HG03025 (cell line): Measurements from ENCODE around the gene FAM193B.
"Not testable (repeated sequence)": the region's sequence is repeated elsewhere in the genome, so short reads cannot be mapped to it uniquely, and the experiment has no call there.

Experiments used
- ATAC-seq: cut with Tn5 transposase; IDR thresholded peaks from one replicate; pipeline ENCODE4 v1.9.1; 2021; ENCODE audit warnings: mild to moderate bottlenecking, moderate library complexity; ENCODE audit not compliant: unreplicated experiment, low FRiP score

The FAM193B gene

DNA sequence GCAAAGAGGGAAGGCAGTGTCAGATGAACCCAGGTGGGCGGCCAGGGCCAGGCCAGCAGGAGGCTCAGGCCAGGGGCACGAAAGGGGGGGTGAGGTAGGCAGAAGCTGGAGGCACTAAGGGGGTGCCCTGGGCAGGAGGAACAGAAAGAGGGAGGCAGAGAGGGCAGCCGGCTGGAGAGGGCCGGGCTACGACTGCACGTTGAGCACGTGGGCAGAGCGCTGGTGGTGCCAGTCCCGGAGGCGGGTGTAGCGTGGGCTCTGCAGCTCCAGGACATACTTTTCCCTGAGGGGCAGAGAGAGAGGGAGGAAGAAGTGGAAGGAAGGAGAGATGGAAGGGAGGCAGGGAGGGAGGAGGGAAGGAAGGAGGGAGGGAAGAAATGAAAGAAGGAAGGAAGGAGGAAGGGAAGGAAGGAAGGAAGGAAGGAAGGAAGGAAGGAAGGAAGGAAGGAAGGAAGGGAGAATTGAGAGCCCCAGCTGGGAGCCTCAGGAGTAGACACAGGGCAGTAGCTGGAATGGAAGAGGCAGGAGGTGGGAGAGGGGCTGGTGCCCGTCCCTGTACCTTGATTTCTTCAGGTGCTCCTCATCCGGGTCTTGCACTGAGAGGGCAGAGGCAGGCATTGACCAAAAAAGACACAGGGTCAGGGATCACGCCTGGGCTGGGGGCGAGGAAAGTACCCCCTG is 63.9 kb downstream of the FAM193B start:
- ATAC-seq, result no peak

DNA sequence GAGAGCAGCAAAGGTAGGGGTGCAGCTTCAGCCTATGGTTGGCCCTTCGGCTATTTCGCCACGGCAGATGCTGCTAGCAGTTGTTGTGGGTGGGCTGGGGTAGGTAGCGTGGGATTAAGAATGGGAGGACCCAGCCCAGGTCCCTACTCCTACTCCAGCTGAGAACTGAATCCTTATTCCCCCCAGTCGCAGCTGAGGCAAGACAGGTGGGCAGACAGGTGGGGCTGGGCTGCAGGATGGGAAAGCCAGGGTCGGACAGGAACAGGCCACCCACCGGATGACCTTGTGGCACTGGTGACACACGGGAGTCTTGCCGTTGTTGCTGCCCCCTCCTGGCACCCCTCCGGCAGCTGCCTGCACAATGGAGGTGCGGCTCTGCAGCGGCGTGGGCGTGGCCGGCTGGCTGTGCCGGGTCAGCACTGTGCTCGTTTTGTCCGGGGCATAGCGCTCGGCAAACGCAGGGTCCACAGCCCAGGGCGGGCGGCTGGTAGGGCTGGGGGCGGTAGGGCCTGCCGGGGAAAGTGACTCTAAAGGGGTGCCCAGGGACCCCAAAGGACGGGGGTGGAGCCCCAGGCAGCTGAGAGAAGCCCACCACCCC is 65.1 kb downstream of the FAM193B start:
- ATAC-seq, result no peak

DNA sequence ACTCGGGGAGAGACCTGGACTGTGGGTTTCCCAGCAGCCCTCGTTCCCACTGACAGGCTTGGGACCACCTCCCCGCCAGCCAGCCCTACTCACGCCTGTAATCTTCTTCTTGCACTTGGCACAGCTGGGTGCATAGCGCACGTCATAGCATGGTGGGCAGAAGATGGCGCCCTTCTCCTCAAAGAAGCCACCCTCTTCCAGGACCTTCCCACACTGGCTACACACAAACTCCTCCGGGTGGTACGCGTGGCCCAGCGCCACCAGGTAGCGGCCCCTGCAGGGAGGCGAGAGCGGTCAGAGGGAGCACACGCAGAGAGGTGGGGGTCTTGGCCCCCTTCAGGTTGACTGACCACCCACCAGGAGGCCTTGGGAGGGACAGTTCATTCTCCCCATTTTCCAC is 66.4 kb downstream of the FAM193B start:
- no peak for ATAC-seq

DNA sequence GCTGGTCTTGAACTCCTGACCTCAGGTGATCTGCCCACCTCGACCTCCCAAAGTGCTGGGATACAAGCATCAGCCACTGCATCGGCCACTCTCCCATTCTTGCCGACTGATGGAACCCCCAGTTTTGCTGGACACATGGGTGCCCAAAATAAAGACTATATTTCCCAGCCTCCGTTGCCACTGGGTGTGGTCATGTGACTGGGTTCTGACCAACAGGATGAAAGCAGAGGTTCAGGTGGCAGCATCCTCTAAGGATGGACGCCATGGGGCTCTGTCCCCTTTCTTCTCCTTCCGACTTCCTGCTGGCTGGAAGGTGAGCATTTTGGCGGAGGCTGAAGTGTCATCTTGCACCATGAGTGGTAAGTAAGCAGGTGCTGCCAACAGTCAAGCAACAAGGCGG is 67.2 kb downstream of the FAM193B start:
- no peak for ATAC-seq

DNA sequence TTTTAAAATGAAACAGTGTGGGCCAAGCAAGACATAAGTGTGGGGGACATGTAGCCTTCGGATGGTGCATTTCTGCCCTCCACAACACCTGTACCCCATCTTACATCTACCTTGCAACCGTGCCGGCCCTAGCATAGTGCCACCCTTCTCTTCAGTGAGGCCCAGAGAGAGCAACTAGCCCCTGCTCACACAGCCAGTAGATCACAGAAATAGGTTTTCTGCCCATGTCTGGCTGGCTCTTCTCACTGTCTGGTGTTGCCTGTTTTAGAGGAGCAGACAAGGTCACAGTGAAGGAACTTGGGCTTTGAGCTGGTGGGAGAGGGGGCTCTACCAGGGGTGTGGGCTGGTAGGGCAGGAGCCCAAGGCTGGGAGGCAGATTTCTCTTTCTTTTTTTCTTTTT is 68.1 kb downstream of the FAM193B start:
- ATAC-seq, result no peak

DNA sequence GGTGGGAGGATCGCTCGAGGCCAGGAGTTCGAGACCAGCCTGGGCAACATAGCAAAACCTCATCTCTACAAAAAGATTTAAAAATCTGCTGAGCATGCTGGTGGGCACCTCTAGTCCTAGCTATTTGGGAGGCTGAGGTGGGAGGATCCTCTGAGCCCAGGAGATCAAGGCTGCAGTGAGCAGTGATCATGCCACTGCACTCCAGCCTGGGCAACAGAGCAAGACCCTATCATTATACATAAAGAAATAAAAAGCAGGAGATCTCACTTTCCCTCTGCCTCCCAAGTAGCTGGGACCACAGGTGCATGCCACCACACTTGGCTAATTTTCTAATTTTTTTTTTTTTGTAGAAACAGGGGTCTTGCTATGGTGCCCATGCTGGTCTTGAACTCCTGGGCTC is 68.6 kb downstream of the FAM193B start:
- not testable (repeated sequence) for ATAC-seq

DNA sequence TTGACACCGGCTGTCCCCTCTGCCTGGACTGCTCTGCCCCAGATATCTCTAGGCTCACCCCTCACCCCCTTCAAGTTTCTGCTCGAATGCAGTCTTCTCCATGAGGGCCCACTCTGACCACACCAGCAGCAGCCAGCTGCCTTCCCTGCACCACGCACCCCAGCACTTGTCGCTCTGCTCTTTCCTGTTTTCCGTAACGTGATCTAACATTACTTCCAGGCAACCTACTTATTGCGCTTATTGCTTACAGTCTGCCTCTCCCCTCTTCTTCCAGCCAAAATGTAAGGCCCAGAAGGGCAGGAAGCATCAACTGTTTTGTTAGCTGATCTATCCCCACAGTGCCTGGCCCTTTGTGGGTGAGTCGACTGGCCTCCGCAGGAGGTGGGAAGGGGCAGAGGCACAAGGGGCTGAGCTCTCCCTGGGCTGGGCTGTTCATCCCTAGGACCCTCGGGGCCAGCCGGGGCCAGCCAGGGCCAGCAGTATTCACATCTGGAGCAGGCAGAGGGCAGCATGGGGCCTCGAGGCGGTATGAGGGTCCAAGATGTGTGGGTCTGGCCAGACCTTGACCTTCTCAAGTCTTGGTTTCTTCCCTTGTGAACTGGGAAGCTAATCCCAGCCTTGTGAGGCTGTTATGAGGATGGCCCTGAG is 69.3 kb downstream of the FAM193B start:
- no peak for ATAC-seq

DNA sequence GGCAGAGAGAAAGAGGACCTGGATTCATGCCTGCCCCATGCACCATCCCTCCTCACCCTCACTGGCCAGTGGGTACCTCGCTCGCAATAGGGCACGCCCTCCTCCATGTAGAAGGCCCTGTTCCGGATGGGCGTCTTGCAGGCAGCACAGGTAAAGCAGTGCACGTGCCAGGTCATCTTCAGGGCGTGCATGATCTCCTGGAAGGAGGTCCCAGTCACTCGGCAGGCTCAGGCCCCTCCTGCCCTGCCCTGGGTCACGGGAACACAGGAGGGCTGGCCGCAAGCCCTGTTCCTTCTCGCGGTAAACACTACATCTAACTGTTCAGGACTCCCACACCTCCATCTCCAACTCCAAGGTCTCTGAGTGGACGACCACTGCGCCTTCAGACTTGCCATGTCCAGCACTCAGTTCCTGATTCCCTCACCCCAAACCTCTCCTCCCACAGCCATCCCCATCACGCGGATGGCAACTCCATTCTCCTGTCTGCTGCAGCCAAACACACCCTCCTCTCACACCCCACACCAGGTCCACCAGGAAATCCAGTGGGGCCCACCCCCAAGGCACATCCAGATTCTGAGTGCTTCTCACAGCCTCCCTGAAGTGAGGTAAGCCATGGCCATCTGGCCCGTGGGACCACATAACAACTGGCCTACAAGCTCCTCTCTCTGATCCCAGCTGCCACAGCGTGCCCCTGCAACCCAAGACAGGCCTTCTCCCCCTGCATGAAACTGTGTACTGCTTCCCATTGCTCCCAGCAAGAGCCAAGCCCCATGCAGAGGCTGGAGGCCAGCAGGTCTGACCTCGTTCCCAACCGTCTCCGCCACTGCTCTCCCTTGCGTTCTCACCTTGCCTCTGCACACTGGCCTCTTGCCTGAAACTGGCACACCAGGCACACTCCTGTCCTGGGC is 70.1 kb downstream of the FAM193B start:
- no peak for ATAC-seq

DNA sequence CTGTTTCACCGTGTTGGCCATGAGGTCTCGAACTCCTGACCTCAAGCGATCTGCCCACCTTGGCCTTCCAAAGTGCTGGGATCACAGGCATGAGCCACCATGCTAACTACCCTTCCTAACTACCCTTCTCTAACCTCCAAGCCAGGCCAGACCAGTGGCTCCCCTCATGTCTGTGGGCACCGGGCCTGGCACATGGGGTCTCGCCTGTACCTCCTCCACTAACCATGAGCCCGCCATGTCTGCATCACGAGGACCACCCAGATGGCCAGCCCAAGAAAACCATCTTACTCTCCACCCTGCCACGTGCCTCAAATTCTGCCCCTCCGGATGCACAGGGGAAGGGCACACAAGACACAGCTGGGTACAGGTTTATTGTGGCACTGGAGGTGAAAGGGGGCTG is 71.3 kb downstream of the FAM193B start:
- ATAC-seq, result no peak

DNA sequence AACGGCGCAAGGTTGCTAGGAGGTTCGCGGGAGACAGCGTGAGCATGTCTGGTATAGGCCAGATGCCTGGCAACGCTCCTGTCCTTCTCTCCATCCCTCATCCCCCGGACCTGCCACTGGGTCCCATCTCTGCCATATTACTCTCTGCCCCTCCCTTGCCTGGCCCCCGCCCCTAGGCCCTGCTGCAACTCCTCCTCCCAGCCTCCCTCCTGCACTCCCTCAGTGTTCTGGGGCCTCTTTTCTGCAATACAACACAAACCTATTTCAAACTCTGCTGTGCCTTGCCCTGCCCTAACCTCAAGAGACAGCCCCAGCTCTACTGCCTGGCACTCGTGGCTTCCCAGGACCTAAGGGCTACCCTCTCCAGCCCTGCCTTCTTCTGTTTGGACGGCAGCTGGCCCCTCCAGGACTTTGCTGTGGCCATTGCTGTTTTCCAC is 72.0 kb downstream of the FAM193B start:
- ATAC-seq, result no peak

DNA sequence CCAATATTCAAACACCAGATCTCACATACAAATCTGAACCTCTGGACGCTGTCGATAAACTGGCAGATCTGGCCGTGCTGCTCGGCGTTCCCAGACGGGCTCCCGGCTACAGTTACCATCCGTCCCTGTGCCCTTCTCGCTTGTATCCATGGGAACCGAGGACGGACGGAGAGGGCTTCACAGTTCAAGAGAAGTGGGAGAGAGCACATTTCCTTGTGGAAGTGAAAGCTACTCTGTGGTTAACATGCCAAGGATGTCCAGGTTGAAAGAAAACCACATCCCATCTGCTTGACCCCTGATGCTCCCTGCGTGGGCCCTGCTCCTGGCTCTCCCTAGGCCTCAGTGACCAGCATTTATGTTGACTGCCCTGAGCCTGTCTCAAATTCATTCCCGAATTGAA is 74.6 kb downstream of the FAM193B start:
- no peak for ATAC-seq

DNA sequence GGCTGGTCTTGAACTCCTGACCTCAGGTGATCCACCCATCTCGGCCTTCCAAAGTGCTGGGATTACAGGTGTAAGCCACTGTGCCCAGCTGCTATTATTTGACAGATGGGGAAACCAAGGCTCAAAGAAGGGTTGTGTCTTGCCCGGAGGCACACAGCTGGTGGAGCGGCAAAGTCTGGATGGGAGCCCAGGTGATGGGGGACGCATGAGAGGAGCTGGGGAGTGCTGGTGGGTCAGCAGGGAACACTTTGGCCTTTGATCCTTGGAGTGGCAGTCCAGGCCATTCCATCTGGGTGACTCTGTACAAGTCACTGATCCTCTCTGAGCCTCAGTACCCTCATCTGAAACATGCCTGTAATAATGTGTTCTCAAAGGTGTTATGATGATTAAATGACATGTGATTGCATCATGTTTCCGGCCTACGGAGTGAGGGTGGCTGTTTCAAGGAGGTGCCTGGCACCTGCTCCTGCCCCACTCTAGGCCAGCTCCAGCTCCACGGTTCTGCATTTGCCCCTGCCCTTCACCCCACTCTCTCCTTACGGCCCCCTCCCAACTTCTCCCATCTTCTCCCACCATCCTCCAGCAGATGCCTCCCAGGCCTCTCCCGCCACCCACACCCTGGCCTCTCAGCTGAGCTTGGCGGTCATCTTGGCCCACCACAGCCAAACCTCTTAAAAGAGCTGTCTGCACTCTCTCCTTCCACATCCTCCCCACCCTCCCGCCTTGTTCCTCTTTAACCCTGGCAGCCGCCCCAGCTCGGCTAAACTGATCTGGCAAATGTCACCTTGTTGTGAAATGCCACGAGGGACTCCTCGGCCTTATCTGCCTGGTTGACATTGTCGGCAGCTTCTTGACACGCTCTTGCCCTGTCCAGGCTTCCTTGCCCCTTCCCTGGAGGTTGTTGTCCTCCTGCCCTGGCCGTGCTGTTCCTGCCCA is 75.4 kb downstream of the FAM193B start:
- no peak for ATAC-seq

DNA sequence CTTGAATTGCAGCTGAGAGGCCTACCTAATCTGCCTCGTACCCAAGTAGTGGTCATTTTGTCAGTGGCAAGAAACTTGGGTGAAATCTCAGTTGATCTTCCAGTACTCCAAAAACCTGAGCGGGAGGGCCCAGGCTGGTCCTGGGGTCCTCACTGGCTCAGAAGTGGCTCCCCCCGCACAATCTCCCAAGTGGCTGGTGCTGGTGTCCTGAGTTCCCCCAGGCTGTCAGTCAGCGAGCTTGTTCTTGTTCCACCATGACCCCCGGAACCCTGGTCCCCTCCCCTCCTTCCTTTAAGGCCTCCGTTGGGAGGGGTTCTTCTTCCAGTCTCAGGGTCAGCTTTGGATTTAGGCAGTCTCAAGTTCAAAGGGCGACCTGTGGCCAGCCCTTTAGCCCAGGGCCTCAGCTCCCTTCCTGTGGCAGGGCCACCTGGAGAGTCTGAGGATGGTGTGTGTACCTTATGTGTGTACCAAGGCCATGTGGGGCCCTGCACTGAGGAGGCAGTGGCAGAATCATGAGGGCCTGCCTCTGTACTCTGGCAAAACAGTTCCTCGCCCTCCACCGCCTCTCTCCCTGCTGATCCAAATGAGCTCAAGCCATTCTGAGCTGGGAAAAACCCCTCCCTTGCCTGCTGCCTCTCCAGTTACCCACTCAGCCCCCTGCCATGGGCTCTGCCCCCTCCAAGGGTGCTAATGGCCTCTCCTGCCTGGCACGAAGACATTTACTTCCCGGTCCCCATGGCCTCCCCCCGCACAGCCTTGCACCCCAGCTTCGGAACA is 76.5 kb downstream of the FAM193B start:
- no peak for ATAC-seq

DNA sequence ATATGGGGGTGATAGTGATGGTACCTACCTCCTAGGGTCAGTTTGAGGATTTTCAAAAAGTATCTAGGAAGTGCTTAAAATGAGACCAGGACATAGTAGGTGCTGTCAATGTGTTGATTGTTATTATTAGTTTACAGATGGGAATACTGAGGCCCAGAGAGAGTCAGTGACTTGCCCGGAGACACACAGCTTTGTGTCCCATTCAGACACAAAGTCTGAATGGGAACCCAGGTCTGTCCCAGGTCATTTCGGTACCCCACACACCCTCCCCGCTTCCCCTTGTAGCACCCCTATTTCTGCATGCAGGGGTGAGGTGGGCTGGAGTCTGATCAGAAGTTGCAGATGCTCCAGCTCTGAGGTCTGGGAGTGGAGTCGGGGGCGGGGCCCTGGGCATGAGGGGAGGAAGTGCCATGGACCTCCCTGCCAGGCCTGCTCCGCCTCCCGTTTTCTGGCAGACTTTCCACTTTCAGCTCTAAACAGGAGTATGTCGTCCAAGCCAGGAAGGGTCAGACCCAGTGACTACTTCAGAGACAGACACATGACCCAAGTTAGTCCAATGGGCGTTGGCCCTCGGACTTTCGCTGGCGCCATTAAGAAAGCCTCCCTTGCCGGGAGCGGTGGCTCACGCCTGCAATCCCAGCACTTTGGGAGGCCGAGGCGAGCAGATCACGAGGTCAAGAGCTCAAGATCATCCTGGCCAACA is 77.7 kb downstream of the FAM193B start:
- no peak for ATAC-seq

DNA sequence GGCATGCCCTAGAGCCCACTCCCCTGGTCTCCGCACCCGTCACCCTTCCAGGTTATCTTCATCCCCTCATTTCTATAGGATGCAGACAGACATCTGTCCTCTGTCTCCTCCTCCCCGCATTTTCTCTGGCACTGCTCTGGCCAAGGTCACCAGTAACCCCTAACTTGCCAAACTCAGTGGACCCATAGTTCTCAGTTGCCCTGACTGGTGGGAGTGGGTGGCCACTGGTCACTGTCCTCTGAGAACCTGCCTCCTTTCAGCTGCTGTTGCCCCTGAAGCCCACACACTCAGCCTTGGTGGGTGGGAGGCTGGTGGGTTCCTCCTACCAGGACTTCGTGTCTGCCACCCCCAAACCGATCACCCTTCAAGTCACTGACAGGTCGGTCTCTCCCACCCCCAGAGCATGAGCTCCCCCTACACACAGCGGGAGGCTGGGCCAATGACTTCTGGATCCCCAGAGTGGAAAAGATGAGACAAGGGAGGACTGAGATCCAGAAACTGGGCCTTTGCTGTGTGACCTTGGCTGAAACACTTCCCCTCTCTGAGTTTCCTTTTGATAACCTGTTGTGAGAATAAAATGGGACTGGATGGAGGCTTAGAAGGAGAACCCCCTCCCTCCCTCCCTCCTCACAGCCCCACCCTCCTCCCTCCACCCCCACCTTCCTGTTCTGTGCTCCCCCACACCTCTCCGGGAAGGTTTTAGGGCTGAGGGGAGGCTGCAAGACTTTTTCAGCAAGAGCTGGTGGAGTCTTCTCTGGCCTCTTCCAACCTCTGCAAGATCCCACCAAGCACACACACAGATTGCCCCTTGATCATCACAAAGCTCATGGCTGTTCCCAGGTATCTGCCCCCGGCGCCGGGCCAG is 78.6 kb downstream of the FAM193B start:
- ATAC-seq, result no peak

DNA sequence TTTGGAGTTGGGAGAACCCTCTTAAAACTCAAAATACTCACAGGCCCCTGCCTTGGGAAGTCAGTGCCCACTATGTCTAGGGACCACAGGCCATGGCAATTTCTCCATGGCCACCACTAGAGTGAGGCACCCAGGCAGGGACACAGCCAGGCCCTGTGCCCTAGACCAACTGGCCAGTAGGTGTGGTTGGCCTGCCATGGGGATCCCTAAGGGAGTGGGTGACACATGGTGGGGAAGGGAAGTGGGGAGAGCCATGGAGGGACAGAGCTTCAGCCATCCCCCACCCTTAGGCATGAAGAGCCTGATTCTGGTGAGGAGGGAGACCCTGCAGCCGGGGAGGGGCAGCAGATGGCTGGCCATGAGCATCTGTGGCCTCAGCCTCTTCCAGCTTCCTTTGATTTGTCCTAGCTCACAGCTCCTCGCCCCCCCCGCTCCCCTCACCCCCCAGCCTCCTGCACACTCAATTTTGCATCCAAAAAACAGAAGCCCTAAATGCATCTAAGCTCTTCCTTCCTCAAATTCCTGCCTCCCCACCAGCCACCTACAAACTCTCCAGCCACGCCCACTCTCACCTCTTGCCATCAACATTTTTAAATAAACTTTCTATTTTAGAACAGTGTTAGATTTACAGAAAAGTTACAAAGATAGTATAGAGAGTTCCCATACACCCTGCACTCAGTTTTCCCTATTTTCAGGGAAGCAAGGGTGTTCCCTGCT is 79.4 kb downstream of the FAM193B start:
- ATAC-seq, result no peak

DNA sequence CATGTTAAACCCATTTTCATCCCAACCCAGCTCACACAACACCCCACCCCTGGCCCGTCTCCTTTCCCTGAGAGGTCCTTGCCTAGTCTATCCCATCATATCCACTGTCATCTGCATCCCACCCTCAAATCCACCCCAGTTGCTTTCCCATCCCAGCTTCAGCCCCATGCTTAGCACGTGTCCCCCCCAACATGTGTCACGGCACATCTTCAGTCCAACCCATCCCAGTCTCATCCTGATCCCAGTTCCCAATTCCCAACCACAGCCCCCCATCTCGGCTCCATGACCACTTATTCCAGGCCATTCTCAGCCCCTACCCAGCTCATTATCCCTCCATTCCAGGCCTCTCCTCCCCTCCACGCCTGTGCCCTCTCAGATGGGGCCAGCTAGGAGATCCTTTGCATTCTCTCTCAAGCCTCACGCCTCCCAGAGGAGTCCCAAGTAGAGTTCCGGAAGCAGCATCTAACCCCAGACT is 80.3 kb downstream of the FAM193B start:
- no peak for ATAC-seq
